HK-2 (cell line): ENCODE data around the gene SNCAIP.

Experiments used
- DNase-seq: peaks from one replicate; pipeline ENCODE4 v3.0.0-alpha.2; 2018; ENCODE audit not compliant: unreplicated experiment

SNCAIP gene

GRCh38 chr5:122426301-122426700 is 114.3 kb downstream of the SNCAIP start:
- DNase-seq, result no peak

GRCh38 chr5:122427621-122428020 is 115.6 kb downstream of the SNCAIP start:
- DNase-seq, result no peak

- no peak for DNase-seq
These were observed 117.7 kb downstream of the SNCAIP start for GRCh38 chr5:122429545-122430318.

DNA sequence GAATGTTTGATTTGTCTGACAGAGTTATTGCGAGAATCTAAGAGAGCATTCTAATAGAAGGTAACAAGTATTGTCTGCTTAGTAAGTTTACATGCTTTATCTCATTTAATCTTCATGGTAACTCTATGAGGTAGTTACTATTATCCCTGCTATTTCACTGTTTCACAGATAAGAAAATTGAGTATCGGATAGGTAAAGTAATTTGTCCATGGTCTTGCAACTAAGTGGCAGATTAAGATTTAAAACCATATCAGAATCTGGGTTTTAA is 118.2 kb downstream of the SNCAIP start:
- DNase-seq, result no peak

- no peak for DNase-seq
These were observed 119.3 kb downstream of the SNCAIP start for GRCh38 chr5:122431298-122431697.

DNA sequence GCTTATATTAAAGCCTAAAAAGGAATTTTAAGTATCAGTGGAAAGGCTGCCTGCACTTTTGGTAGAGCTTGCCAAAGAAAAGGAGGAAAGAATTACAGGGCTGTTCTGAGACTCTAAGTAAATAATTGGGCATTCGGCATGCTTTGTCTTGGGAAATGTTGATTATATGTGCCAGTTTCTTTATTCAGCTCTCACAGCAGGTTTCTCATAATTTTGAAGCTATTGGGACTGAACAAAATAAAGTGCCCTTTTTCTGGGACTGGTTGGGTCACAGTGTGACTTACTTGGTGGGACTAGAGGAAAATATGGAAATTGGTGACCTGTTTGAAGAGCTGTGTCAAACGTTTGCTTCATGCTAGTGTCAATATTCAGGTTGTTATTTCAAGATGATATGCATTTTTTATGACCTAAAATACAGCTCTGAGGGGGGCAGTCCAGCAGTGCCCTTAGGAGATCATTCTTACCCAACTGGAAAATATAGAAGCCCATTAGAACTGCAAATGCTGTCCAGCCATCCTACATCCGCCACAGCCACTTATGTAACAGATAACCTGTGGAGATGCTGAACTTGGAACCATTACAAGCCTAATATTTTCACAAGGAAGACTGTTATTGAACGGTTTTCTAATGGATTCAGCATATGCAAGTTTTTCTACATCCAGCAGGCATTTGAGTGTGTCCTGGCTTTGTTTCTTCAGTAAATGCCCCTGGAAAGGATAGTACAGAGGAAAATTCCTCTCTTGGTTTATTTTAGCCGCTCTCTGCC is 122.4 kb downstream of the SNCAIP start:
- DNase-seq, result no peak

GRCh38 chr5:122435234-122435633 is 123.2 kb downstream of the SNCAIP start:
- DNase-seq, result no peak

DNA sequence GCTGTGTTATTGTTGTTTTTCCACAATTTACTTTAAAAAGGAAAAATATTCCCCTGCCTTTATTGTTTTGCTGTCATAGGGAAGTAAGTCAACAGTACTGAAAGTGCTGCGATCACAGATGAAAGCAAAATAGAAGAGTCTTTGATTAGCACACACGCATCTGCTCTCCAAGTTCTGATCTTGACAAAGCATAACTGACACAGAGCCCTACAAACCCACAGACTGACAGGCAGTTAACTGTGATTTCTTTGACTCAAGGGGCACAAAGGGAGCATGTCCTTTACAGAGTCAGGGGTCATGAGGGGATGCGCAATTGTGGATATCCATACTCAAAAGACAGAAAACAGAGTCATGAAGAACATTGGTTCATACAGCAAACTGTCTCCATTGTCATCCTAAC is 123.7 kb downstream of the SNCAIP start:
- no peak for DNase-seq

GRCh38 chr5:122436615-122437014 is 124.6 kb downstream of the SNCAIP start:
- no peak for DNase-seq

GRCh38 chr5:122439645-122440044 is 127.6 kb downstream of the SNCAIP start:
- no peak for DNase-seq

DNA sequence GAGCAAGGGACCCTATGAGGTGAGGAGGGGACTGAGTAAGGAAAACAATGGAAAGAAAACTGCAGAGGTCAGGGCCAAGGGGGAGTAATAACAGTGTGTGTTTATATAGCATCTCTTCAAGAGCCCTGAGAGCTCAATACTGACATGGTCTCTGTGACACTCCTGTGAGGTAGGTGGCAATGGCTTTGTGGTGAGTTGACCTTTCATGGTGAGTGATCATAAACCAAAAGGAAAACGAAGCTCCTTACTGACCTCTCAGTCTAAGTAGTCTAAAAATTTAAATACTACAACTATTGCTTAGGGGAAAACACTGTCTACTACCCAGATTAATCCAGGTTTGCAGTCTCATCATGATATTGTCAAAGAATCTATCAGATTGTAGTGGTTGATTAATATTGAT is 130.9 kb downstream of the SNCAIP start:
- no peak for DNase-seq

GRCh38 chr5:122444411-122444810 is 132.4 kb downstream of the SNCAIP start:
- DNase-seq, result no peak

DNA sequence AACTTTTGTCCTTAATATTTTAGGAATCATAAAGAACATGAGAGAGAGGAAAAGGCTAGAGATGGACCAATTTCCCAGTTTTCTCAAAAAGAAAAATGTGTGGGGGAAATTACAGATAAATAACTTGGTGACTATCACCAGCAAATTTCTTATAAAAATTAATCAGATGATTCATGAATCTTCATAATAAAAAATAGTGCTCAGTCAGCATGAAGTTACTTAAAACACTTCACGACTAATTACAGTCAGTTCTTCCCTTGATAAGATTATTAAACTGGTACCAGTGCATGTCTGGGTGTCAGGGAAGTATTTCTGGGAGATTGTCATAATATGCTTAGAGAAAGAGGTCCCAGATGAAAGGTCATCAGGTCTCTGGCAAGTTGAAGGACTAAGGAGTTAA is 133.0 kb downstream of the SNCAIP start:
- no peak for DNase-seq

DNA sequence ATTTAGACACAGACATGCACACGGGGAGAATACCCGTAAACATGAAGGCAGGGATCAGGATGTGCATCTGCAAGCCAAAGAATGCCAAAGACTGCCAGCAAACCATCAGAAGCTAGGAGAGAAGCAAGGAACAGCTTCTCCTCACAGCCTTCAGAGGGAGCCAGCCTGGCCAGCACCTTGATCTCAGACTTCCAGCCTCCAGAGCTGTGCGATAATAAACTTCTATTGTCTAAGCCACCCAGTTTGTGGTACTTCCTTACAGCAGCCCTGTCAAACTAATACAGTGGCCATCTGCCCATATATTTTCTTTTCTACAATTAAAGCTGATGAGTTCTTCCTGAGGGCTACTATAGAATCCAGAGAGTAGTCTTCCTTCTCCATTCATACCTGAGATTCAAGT is 135.0 kb downstream of the SNCAIP start:
- no peak for DNase-seq

GRCh38 chr5:122447879-122448278 is 135.8 kb downstream of the SNCAIP start:
- no peak for DNase-seq

DNA sequence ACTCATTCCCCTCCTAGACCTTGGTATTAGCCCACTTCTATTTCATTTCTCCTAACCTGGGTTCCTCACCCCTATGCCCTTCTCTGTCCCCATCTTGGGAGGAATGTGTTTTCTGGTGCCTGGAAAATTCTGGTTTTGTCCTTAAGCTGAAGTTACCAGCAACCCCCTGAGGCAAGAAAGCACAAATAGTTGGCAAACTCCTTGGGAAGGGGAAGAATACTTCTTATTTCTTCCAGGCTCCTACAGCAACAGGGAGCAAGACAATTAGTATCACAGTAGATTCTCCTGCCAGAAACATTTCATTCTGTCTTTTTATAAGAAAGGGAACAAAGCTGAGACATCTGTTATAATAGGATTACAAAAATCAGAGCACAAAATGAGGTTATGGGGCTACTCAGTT is 142.5 kb downstream of the SNCAIP start:
- no peak for DNase-seq

DNA sequence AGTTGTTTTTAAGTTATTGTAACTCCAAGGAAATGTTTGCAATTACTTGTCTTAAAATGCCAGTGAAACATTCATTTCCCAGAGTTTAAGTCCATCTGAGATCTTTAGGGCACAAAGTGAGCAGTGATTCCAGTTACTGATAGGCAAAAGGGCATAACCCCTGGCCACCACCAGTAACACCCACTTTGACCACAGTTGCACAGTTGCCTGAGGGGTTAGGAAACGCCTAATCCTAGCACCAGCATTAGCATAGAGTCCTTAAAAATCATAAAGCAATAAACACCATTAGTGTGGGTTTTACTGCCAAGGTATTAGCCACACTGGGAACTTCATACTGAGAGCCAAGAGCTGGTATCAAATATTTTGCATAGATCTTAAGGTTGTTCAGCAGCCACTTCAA is 143.9 kb downstream of the SNCAIP start:
- no peak for DNase-seq

DNA sequence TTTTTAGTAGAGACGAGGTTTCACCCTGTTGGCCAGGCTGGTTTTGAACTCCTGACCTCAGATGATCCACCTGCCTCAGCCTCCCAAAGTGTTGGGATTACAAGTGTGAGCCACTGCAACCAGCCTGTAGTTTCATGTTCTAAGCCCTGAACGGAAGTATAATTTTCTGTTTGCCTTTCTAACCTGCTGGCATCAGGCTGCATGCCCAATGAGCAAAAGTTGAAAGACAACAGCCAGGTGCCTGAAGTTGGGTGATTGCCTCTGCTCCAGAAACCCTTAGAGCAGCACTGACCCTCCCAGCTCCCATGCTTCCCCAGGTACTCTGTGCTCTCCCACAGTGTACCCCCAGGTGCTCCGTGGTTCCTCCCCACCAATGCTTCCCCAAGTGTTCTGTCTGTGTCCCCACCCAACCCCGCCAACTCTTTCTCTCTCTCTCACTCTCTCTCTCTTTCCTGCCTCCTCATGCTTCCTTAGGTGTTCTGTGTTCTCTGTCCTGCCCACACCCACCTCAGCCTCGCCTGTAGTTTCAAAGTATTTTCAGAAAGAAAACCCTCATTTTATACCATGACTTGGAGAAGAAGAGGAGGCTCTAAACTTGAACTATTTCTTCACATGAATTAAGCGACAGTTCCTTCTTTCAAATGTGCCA is 145.3 kb downstream of the SNCAIP start:
- DNase-seq, result no peak

DNA sequence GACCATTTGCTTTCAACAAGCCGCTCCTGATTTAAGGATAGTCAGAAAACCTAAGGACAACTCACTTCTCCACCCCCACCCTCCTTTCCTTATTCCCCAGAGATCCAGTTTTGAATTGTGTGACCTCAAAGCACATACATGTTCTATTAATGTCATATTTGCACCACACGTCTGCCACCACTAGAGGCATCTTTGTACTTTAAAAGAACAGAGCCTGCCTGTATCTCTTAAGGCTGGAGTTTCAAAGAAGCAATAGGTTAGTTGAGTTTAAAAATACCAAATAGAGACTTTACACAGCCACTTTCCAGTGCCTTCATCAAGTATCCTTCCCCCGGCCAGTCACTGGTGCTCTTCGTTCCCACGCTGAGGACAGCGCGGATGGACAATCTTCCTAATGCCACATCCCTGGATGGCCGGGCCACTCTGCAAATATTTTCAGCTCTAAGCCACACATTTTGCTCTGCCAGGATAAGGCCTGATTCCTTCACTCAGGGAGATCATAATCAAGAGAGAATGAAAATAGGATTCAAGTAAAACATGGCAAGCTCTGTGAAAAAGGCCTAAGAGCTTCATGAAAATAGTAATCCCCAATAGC is 146.3 kb downstream of the SNCAIP start:
- no peak for DNase-seq

DNA sequence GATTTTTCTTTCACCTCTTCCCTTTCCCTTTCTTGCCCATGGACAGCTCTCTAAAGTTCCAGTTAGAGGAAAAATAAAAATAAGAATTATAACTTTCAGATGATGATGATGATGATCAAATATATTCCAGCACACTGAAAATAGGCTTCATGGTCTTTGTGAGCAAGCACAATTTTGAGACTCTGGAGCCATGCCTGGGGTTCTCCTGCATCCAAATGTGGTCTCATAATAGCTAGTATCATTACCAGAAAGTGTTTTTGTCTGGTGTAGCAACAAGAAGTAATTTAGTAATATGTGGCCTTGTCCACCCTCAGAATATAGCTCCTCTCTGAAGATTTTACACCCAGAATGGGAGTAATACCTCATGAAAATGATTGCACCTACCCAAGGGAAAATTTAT is 150.4 kb downstream of the SNCAIP start:
- no peak for DNase-seq

- DNase-seq, result no peak
These were observed 151.2 kb downstream of the SNCAIP start for GRCh38 chr5:122463221-122463620.

- DNase-seq, result no peak
These were observed 152.2 kb downstream of the SNCAIP start for GRCh38 chr5:122464191-122464590.
